ENCODE data around the gene SP5.

SP5 gene

GRCh38 chr2:170715932-170716777 is 1.0 kb downstream of the SP5 start:
- H3K27me3 ChIP-seq (ENCODE audit: insufficient read depth, low read length, poor library complexity, severe bottlenecking): no peaks in the 10 kb centered on the region
- H3K4me3 ChIP-seq (ENCODE audit: low read length, poor library complexity, severe bottlenecking): no peak overlapping the region
- no peak overlapping the region for H3K9ac ChIP-seq (ENCODE audit: low read depth, low read length, poor library complexity, severe bottlenecking)
- no peaks in the 10 kb centered on the region for H3K36me3 ChIP-seq (ENCODE audit: insufficient read depth, low read length)
- H3K4me2 ChIP-seq (ENCODE audit: low read depth, low read length, poor library complexity, severe bottlenecking): no peak overlapping the region
- H3F3A ChIP-seq (ENCODE audit: low read depth): no peaks in the 10 kb centered on the region
- no peaks in the 10 kb centered on the region for H3K9me3 ChIP-seq (ENCODE audit: insufficient read depth, low read depth, low read length)
- no peaks in the 10 kb centered on the region for H4K20me1 ChIP-seq (ENCODE audit: insufficient read depth, low read length, poor library complexity, severe bottlenecking)
- no peaks in the 10 kb centered on the region for H3K9me2 ChIP-seq (replicated peaks; ENCODE audit: low read depth, low read length)
- TF ChIP-seq CTCF (conservative IDR thresholded peaks at IDR 0.05; ENCODE audit: low read length) (no peak), EZH2phosphoT487 (IDR thresholded peaks at IDR 0.05; ENCODE audit: borderline replicate concordance) (no peak)
- no peaks in the 10 kb centered on the region for H3K4me1 ChIP-seq (ENCODE audit: insufficient read depth, low read length, poor library complexity, severe bottlenecking)
- H3K79me2 ChIP-seq (ENCODE audit: insufficient read depth, low read length): no peaks in the 10 kb centered on the region
- H2AFZ ChIP-seq (ENCODE audit: low read length): no peak overlapping the region

- Histone ChIP-seq H3F3A (ENCODE audit: low read depth) (no peaks in the 10 kb centered on the region), H3K4me3 (ENCODE audit: low read length, poor library complexity, severe bottlenecking) (no peak overlapping the region), H3K9me3 (ENCODE audit: insufficient read depth, low read depth, low read length) (no peaks in the 10 kb centered on the region), H4K20me1 (ENCODE audit: insufficient read depth, low read length, poor library complexity, severe bottlenecking) (no peaks in the 10 kb centered on the region), H3K36me3 (ENCODE audit: insufficient read depth, low read length) (no peaks in the 10 kb centered on the region), H3K4me2 (ENCODE audit: low read depth, low read length, poor library complexity, severe bottlenecking) (no peak overlapping the region), H3K79me2 (ENCODE audit: insufficient read depth, low read length) (no peaks in the 10 kb centered on the region), H3K9me2 (replicated peaks; ENCODE audit: low read depth, low read length) (no peaks in the 10 kb centered on the region), H3K4me1 (ENCODE audit: insufficient read depth, low read length, poor library complexity, severe bottlenecking) (no peaks in the 10 kb centered on the region), H3K27me3 (ENCODE audit: insufficient read depth, low read length, poor library complexity, severe bottlenecking) (no peaks in the 10 kb centered on the region), H3K9ac (ENCODE audit: low read depth, low read length, poor library complexity, severe bottlenecking) (no peak overlapping the region), H2AFZ (ENCODE audit: low read length) (no peak overlapping the region)
- no peak for TF ChIP-seq EZH2phosphoT487 (IDR thresholded peaks at IDR 0.05; ENCODE audit: borderline replicate concordance)
- no peak for TF ChIP-seq CTCF (conservative IDR thresholded peaks at IDR 0.05; ENCODE audit: low read length)
Observed at GRCh38 chr2:170716851-170717598, 1.9 kb downstream of the SP5 start.

- H3K4me3 ChIP-seq (ENCODE audit: low read length, poor library complexity, severe bottlenecking): no peak overlapping the region
- no peaks in the 10 kb centered on the region for H3K27me3 ChIP-seq (ENCODE audit: insufficient read depth, low read length, poor library complexity, severe bottlenecking)
Observed at GRCh38 chr2:170717599-170717963, 2.4 kb downstream of the SP5 start.

More at GRCh38 chr2:170717599-170717963, 2.4 kb downstream of the SP5 start:
- TF ChIP-seq EZH2phosphoT487 (IDR thresholded peaks at IDR 0.05; ENCODE audit: borderline replicate concordance) (no peak), CTCF (conservative IDR thresholded peaks at IDR 0.05; ENCODE audit: low read length) (no peak)
- Histone ChIP-seq H4K20me1 (ENCODE audit: insufficient read depth, low read length, poor library complexity, severe bottlenecking) (no peaks in the 10 kb centered on the region), H2AFZ (ENCODE audit: low read length) (no peak overlapping the region), H3K4me2 (ENCODE audit: low read depth, low read length, poor library complexity, severe bottlenecking) (no peak overlapping the region), H3K9me2 (replicated peaks; ENCODE audit: low read depth, low read length) (no peaks in the 10 kb centered on the region), H3K9me3 (ENCODE audit: insufficient read depth, low read depth, low read length) (no peaks in the 10 kb centered on the region), H3F3A (ENCODE audit: low read depth) (no peaks in the 10 kb centered on the region), H3K4me1 (ENCODE audit: insufficient read depth, low read length, poor library complexity, severe bottlenecking) (no peaks in the 10 kb centered on the region), H3K9ac (ENCODE audit: low read depth, low read length, poor library complexity, severe bottlenecking) (no peak overlapping the region), H3K36me3 (ENCODE audit: insufficient read depth, low read length) (no peaks in the 10 kb centered on the region), H3K79me2 (ENCODE audit: insufficient read depth, low read length) (no peaks in the 10 kb centered on the region)

Data from Loucy (cell line).